HG03175 (cell line): ENCODE data around the gene PRMT7.
A peak's percentile ranks its signal among the peaks of the same experiment; 100 is the strongest.

Experiments
- ATAC-seq: cut with Tn5 transposase; IDR thresholded peaks from one replicate; pipeline ENCODE4 v1.9.1; 2021; ENCODE audit warnings: mild to moderate bottlenecking, moderate library complexity; ENCODE audit not compliant: unreplicated experiment

PRMT7 gene

GRCh38 chr16:68310774-68311511, at the start of gene PRMT7, which contains the start of gene SLC7A6OS:
Gene PRMT7, plus strand, starts transcription at chr16:68311019. Its CDS starts 4,961 bp downstream, at chr16:68315980.
Gene SLC7A6OS, minus strand, starts transcription at chr16:68310946. Its CDS starts 20 bp downstream, at chr16:68310926.
- ATAC-seq, result peak; percentile 98

- peak; percentile 2 for ATAC-seq
Observed at GRCh38 chr16:68263559-68264127, 47.2 kb upstream of the PRMT7 start.

GRCh38 chr16:68264128-68265077, 46.4 kb upstream of the PRMT7 start, which contains the start of gene SLC7A6:
Gene SLC7A6, plus strand, starts transcription at chr16:68264526. Its CDS starts 10,201 bp downstream, at chr16:68274727.
- ATAC-seq, result peak; percentile 71

- peak; percentile 10 for ATAC-seq
Observed at GRCh38 chr16:68265078-68265920, 45.5 kb upstream of the PRMT7 start.

- ATAC-seq, result no peak
Observed at GRCh38 chr16:68267612-68268405, 43.0 kb upstream of the PRMT7 start.

- no peak for ATAC-seq
Observed at GRCh38 chr16:68269793-68270192, 41.0 kb upstream of the PRMT7 start.

- no peak for ATAC-seq
Observed at GRCh38 chr16:68270353-68270752, 40.5 kb upstream of the PRMT7 start.

- no peak for ATAC-seq
Observed at GRCh38 chr16:68272507-68273209, 38.2 kb upstream of the PRMT7 start.

- ATAC-seq, result no peak
Observed at GRCh38 chr16:68273459-68273858, 37.4 kb upstream of the PRMT7 start.

GRCh38 chr16:68273896-68274295, 36.9 kb upstream of the PRMT7 start:
- no peak for ATAC-seq

GRCh38 chr16:68274441-68274840, 36.4 kb upstream of the PRMT7 start:
- ATAC-seq, result no peak

GRCh38 chr16:68275611-68276191, 35.1 kb upstream of the PRMT7 start:
- peak; percentile 50 for ATAC-seq

GRCh38 chr16:68276223-68276622, 34.6 kb upstream of the PRMT7 start:
- no peak for ATAC-seq

- ATAC-seq, result no peak
Observed at GRCh38 chr16:68279726-68280558, 30.9 kb upstream of the PRMT7 start.

- ATAC-seq, result no peak
Observed at GRCh38 chr16:68281368-68282063, 29.3 kb upstream of the PRMT7 start.

GRCh38 chr16:68282064-68282452, 28.8 kb upstream of the PRMT7 start:
- no peak for ATAC-seq

- ATAC-seq, result no peak
Observed at GRCh38 chr16:68283346-68283745, 27.5 kb upstream of the PRMT7 start.
